ENCODE data around the gene MYMK.

Gene MYMK

GRCh38 chr9:133570691-133571080 is 45.9 kb upstream of the MYMK start:
- H3K4me3 Mint-ChIP-seq, result no peak overlapping the region
- H3K27me3 Mint-ChIP-seq (ENCODE audit: low read depth, poor library complexity), result peaks cover 7% of the 10 kb centered on the region
- H3K36me3 Mint-ChIP-seq (ENCODE audit: low read depth), result no peaks in the 10 kb centered on the region
- no peaks in the 10 kb centered on the region for H3K9me3 Mint-ChIP-seq
- no peak overlapping the region for H3K27ac Mint-ChIP-seq
- peaks cover 34% of the 10 kb centered on the region for H3K4me1 Mint-ChIP-seq
- DNase-seq, result no peak
- TF ChIP-seq CTCF (IDR thresholded peaks at IDR 0.05), result no peak

GRCh38 chr9:133569891-133570690 is 45.3 kb upstream of the MYMK start:
- Mint-ChIP-seq H3K4me3 (no peak overlapping the region), H3K4me1 (peaks cover 35% of the 10 kb centered on the region), H3K27ac (no peak overlapping the region), H3K9me3 (no peaks in the 10 kb centered on the region), H3K36me3 (ENCODE audit: low read depth) (no peaks in the 10 kb centered on the region), H3K27me3 (ENCODE audit: low read depth, poor library complexity) (peaks cover 7% of the 10 kb centered on the region)
- no peak for DNase-seq
- TF ChIP-seq CTCF (IDR thresholded peaks at IDR 0.05), result no peak

GRCh38 chr9:133569121-133569785 is 44.5 kb upstream of the MYMK start:
- Mint-ChIP-seq H3K36me3 (ENCODE audit: low read depth) (no peaks in the 10 kb centered on the region), H3K4me1 (peaks cover 41% of the 10 kb centered on the region), H3K27ac (peak overlapping the region; percentile 27), H3K9me3 (no peaks in the 10 kb centered on the region), H3K27me3 (ENCODE audit: low read depth, poor library complexity) (peaks cover 7% of the 10 kb centered on the region), H3K4me3 (no peak overlapping the region)
- DNase-seq, result no peak
- TF ChIP-seq CTCF (IDR thresholded peaks at IDR 0.05), result no peak

- Mint-ChIP-seq H3K27ac (no peak overlapping the region), H3K36me3 (ENCODE audit: low read depth) (no peaks in the 10 kb centered on the region), H3K27me3 (ENCODE audit: low read depth, poor library complexity) (peaks cover 14% of the 10 kb centered on the region), H3K4me1 (peaks cover 48% of the 10 kb centered on the region), H3K9me3 (no peaks in the 10 kb centered on the region), H3K4me3 (no peak overlapping the region)
- TF ChIP-seq CTCF (IDR thresholded peaks at IDR 0.05), result no peak
- DNase-seq, result no peak
These were observed 43.4 kb upstream of the MYMK start for GRCh38 chr9:133568186-133568585.

GRCh38 chr9:133566817-133567216 is 42.1 kb upstream of the MYMK start:
- H3K4me1 Mint-ChIP-seq, result peaks cover 51% of the 10 kb centered on the region
- H3K4me3 Mint-ChIP-seq, result no peak overlapping the region
- H3K27me3 Mint-ChIP-seq (ENCODE audit: low read depth, poor library complexity), result peaks cover 14% of the 10 kb centered on the region
- no peak overlapping the region for H3K27ac Mint-ChIP-seq
- TF ChIP-seq CTCF (IDR thresholded peaks at IDR 0.05), result no peak
- no peaks in the 10 kb centered on the region for H3K36me3 Mint-ChIP-seq (ENCODE audit: low read depth)
- H3K9me3 Mint-ChIP-seq, result no peaks in the 10 kb centered on the region
- DNase-seq, result no peak

All from nephron progenitor cell (in vitro differentiated cells).